ENCODE data around the gene ZC2HC1C.
A peak's percentile ranks its signal among the peaks of the same experiment; 100 is the strongest.

The ZC2HC1C gene

GRCh38 chr14:75069121-75069810 lies at the start of gene ZC2HC1C:
Gene ZC2HC1C, plus strand, starts transcription at chr14:75069641. Its CDS starts 933 bp downstream, at chr14:75070574.
- DNase-seq (ENCODE audit: low spot score): peak; percentile 33

- DNase-seq (ENCODE audit: low spot score): no peak
Measured at GRCh38 chr14:75022655-75023054, 46.8 kb upstream of the ZC2HC1C start.

GRCh38 chr14:75023108-75023507 lies 46.3 kb upstream of the ZC2HC1C start:
- no peak for DNase-seq (ENCODE audit: low spot score)

- no peak for DNase-seq (ENCODE audit: low spot score)
Measured at GRCh38 chr14:75025082-75025481, 44.4 kb upstream of the ZC2HC1C start.

- no peak for DNase-seq (ENCODE audit: low spot score)
Measured at GRCh38 chr14:75025876-75026275, 43.6 kb upstream of the ZC2HC1C start.

GRCh38 chr14:75030147-75030546 lies 39.3 kb upstream of the ZC2HC1C start:
- DNase-seq (ENCODE audit: low spot score): no peak

- no peak for DNase-seq (ENCODE audit: low spot score)
Measured at GRCh38 chr14:75032939-75033338, 36.5 kb upstream of the ZC2HC1C start.

GRCh38 chr14:75040507-75040906 lies 28.9 kb upstream of the ZC2HC1C start:
- no peak for DNase-seq (ENCODE audit: low spot score)

- no peak for DNase-seq (ENCODE audit: low spot score)
Measured at GRCh38 chr14:75040959-75041358, 28.5 kb upstream of the ZC2HC1C start.

- no peak for DNase-seq (ENCODE audit: low spot score)
Measured at GRCh38 chr14:75041613-75042012, 27.8 kb upstream of the ZC2HC1C start.

GRCh38 chr14:75042035-75042434 lies 27.4 kb upstream of the ZC2HC1C start:
- DNase-seq (ENCODE audit: low spot score): no peak

- no peak for DNase-seq (ENCODE audit: low spot score)
Measured at GRCh38 chr14:75044322-75044721, 25.1 kb upstream of the ZC2HC1C start.

- DNase-seq (ENCODE audit: low spot score): no peak
Measured at GRCh38 chr14:75044752-75045151, 24.7 kb upstream of the ZC2HC1C start.

- DNase-seq (ENCODE audit: low spot score): no peak
Measured at GRCh38 chr14:75046275-75046674, 23.2 kb upstream of the ZC2HC1C start.

GRCh38 chr14:75046899-75047298 lies 22.5 kb upstream of the ZC2HC1C start:
- no peak for DNase-seq (ENCODE audit: low spot score)

- DNase-seq (ENCODE audit: low spot score): no peak
Measured at GRCh38 chr14:75047506-75047905, 21.9 kb upstream of the ZC2HC1C start.

GRCh38 chr14:75048101-75048500 lies 21.3 kb upstream of the ZC2HC1C start:
- no peak for DNase-seq (ENCODE audit: low spot score)

- DNase-seq (ENCODE audit: low spot score): no peak
Measured at GRCh38 chr14:75049136-75049535, 20.3 kb upstream of the ZC2HC1C start.

GRCh38 chr14:75049731-75050201 lies 19.7 kb upstream of the ZC2HC1C start:
- no peak for DNase-seq (ENCODE audit: low spot score)

GRCh38 chr14:75050852-75051555 lies 18.4 kb upstream of the ZC2HC1C start, which contains the start of gene MLH3:
Gene MLH3, minus strand, starts transcription at chr14:75051467. Its CDS starts 1,812 bp downstream, at chr14:75049655.
- DNase-seq (ENCODE audit: low spot score): peak; percentile 79

- no peak for DNase-seq (ENCODE audit: low spot score)
Measured at GRCh38 chr14:75051556-75051899, 17.9 kb upstream of the ZC2HC1C start.

GRCh38 chr14:75053396-75054291 lies 15.8 kb upstream of the ZC2HC1C start:
- DNase-seq (ENCODE audit: low spot score): no peak
